IPS-NIHi7 (cell line): Measurements from ENCODE around the gene BCDIN3D.

ENCODE experiments used
- DNase-seq: peaks from one replicate; pipeline ENCODE4 v3.0.0; 2012; ENCODE audit warnings: mixed read lengths; ENCODE audit errors: extremely low spot score

The BCDIN3D gene

GRCh38 chr12:49823350-49823749 lies 19.6 kb downstream of the BCDIN3D start:
- DNase-seq = no peak

DNA sequence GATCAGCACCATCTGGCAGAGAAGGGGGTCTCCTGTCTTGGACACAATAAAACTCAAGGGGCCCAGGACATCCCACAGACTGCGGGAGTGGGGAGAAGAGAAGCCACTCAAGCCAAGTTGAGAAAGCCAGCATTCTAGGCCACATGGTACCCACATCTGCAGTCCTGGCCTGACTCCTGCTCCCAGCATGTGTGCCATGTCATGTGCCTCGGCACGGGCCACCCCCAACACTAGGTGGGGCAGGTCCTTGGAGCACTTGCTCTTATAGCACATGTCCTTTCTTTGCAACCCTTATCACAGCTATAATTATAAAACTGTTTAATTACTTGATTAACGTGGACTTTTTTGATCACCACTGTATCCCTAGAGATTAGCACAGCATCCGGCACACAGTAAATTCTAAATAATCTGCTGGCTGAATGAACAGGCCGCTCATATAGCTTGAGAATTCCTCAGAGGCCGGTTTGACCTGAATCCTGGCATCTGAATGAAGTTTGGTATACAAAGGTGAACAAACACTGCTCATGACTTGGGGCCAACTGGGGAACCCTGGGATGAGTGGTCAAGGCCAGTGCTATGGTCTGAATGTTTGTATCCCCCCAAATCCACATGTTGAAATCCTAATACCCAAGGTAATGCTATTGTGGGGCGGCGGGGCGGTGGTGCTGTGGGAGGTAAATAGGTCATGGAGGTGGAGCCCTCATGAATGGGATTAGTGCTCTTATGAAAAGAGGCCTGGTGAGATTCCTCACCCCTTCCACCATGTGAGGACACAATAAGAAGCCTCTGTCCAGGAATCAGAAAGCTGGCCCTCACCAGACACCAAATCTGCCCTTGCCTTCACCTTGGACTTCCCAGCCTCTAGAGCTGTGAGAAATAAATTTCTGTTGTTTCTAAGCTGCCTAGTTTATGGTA lies 21.3 kb downstream of the BCDIN3D start:
- DNase-seq = no peak

DNA sequence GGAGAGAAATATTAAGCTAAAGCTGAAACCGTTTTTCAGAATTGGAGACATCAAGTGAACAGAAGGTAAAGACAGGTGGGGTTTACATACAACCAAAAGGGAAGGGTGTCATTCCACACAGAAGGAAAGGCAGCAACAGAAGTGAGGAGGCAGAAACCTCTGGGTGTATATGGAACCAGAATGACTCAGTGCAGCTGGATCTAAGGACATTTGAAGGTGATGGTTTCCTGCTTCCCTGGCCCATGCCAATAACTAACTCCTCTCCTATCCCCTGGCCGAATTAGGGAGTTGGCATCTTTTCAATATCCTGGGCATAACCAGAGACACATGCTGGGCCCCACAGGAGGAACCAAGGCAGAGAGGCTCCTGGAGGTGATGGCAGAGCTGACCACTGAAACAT lies 23.1 kb downstream of the BCDIN3D start:
- no peak for DNase-seq

- no peak for DNase-seq
These were observed 24.5 kb downstream of the BCDIN3D start for GRCh38 chr12:49818241-49818895.

DNA sequence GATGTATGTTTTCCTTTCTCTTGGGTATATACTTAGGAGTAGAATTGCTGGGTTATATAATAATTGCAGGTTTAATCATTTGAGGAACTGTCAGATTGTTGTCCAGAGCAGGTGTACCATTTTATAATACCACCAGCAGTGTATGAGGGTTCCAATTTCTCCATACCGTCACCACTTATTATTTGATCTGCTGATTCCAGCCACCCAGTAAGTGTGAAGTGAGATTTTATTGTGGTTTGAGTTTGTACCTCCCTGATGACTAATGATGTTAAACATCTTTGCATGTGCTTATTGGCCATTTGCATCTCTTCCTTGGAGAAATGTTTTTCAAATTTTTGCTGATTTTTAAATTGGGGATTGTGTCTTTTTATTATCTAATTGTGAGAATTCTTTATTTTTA lies 29.8 kb downstream of the BCDIN3D start:
- no peak for DNase-seq

DNA sequence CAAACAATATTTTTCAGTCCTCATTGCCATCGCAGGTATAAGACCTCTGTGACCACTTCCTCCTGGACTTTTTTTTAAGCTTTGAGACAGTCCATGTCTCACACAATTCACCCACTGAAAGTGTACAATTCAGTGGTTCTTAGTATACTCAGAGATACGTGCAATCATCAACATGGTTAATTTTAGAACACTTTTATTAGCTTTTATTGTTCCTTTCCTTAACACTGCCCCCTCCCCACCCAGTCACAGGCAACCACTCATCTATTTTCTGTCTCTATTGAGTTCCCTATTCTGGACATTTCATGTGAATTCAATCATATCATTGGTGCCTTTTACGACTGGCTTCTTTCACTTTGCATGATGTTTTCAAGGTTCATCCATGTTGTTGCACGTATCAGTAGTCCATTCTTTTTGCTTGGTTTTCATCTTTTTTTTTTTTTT lies 30.9 kb downstream of the BCDIN3D start:
- no peak for DNase-seq

GRCh38 chr12:49811136-49811535 lies 31.8 kb downstream of the BCDIN3D start:
- DNase-seq = no peak

- DNase-seq = no peak
These were observed 33.0 kb downstream of the BCDIN3D start for GRCh38 chr12:49809906-49810389.

GRCh38 chr12:49809381-49809905 lies 33.5 kb downstream of the BCDIN3D start:
- DNase-seq = no peak

GRCh38 chr12:49808686-49809380 lies 34.1 kb downstream of the BCDIN3D start:
- DNase-seq = peak; percentile 56

DNA sequence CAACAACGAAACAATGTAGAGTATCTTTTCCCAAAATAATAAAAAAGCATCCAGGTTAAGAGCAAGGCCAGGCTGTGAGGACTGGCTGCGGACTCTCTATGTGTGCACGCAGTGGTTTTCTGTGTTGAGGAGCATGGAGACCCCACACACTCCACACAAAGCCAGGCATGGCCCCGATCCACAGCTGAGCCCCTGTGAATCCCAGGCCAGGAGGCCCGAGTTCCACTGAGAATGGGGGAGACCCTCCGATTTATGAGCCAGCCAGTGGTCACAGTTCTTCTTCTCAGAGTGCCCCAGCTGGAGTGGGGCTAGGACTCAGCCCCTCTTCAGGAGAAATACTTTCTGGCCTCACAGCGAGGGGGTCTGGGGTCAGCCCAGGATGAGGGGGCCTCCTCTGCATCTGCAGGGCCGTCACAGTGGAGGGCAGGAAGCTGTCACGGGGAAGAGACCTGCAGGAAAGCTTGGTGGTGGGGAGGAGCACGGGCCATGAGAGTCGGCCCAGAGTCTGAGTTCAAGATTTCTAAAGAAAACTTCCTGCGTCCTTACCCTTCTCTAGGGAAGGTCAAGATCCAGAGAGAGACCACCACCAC lies 34.8 kb downstream of the BCDIN3D start:
- DNase-seq = no peak

GRCh38 chr12:49806877-49807276 lies 36.0 kb downstream of the BCDIN3D start:
- DNase-seq = no peak

DNA sequence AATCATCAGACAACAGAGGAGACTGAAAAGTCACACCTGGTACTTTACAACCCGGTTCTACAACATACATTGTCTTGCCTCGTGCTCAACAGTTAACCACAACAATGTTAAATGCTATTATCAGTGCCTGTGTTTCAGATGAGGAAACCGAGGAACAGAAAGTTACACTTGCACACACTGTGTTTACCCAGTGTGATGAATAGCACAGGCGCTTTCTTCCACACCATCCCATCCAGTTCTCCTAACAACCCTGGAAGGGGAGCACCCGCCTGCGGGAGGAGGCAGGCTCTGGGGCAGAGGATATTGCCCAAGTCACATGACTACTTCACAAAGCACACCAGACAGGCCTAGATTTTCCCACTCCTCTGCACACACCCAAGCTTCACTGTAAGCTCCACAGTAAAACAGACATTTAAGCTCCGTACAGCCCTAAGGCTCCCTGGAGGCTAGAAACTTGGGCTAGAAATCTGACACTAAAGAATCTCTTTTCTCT lies 36.5 kb downstream of the BCDIN3D start:
- DNase-seq = no peak

DNA sequence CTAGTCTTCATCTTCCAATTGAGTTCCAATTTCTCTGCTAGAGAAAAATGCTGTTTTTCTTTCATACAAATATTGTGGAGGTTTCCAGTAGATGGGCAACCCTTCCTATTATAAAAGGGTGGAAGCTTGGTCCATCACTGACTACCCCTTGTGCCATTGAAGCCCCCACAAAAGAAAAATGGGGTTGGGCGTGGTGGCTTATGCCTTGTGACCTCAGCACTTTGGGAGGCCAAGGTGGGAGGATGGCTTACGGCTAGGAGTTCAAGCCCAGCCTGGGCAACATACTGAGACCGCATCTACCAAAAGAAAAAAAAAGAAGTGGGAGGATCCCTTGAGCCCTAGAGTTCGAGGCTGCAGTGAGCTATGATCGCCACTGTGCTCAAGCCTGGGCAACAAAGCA lies 37.5 kb downstream of the BCDIN3D start:
- no peak for DNase-seq

- no peak for DNase-seq
These were observed 38.1 kb downstream of the BCDIN3D start for GRCh38 chr12:49804821-49805220.

DNA sequence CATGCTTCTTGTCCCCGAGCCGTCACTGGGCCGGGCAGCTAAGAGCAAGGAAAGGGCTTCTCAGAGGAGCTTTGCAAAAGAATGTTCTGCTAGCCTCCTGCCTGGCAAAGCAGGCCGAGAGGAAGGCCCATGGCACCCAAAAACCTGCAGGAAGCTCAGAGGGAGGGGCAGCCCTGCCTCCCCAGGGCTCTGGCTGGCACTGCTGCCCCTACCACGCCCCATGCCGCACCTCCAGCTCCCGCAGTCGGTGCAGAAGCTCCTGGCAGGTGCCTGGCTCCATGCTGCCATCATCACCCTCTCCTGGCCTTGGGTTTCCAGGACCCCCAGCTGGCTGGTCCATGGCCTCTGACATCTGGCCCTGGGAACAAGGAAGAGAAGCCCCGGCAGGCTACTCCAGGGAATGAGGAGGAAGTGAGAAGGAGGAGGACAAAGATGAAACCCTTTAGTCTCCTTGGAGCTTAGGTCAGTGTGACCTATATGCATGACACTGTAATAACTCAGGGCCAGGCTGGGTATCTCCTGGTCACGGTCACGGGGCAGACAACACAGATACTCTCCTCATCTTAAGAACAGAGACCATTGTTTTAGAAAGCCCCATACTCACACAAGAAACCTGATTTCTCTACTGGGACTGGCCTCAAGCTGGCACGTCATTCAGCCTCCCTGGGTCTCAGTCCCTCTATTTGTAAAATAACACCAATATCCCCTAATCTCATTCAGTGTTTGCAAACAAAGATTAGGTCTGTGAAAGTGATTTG lies 39.0 kb downstream of the BCDIN3D start:
- no peak for DNase-seq

GRCh38 chr12:49801141-49802063 lies 41.5 kb downstream of the BCDIN3D start:
- no peak for DNase-seq

- DNase-seq = no peak
These were observed 42.3 kb downstream of the BCDIN3D start for GRCh38 chr12:49800421-49801140.

- DNase-seq = no peak
These were observed 44.0 kb downstream of the BCDIN3D start for GRCh38 chr12:49798934-49799333.
